Amygdala (tissue), 56 donors: ENCODE measurements around the gene CAV3.

Experiments used
- DNase-seq, 56 donors: peaks; one replicate each; lab custom pipeline; 2025; lab: John Stamatoyannopoulos, UW

The CAV3 gene

DNA sequence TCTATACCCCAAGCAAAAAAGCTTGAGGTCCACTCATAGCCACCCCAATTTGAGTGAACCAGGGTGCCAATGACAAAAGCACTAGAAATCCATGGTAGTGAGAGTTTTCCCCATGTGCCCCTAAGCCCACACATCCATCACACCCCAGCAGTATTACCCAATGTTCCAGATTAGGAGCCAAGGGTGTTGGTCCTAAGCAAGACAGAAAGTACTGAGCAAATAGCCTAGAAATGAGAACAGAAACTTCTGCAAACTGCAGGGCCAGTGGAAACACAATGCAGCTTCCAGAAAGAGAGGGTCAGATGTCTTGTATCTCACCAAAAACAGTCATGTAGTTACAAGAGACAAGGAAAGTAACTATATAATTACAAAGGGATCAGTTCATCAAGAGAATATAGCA, 46.7 kb downstream of the CAV3 start:
- no peak for DNase-seq

DNA sequence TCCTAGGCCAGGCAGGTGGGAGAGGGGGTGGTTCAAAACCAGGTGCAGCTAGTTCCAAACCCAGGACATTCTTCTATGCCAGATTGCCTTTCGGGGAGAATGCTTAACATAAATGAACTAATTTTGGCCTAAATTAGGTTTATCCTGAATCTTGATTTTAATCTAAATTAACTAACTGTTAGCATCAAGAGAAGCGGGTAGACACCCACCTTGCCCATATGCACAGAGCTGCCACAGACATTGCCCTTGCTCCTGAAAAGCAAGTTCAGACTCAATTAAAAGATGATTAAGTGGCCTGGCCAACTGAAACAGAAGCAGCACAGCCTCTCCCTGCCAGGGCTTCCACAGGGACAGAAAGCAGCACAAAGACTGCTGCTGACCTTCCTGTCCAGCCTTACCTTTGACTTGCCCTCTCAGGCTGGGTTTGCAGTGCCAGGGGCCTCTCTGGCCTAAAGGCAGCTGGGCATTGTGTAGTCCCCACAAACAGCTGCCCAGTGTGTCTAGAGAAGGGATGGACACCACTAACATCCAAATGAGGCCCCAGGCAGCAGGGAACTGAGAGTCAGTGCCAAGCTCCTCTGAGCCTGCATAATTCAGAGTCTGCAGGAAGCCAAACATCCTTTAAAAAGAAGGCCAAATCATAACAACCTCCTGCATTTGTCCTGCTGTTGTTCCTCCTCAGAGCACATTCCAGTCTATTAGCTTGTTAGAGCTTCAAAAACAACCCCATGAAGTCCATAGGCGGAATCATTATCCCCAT, 51.3 kb downstream of the CAV3 start:
- DNase-seq = peak in 12 of 56 donors; percentile 6 to 53 (median 18)

DNA sequence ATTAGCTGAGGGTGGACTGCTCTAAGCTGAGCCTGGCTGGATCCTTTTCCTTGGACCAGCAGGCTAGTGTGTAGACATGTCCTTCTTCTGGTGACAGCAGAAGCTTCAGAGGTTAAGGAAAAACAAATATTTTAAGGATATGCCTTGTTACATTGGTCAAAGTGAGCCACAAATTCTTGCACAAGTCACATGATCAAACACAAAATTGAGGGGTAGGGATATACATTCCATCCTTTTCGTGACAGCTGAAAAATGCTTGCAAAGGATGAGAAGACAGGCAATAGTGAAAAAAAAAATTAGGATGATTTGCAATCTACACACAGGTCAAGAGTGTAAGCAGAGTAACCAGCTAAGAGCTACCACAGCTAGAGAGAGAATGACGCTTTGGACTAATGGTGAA, 56.9 kb downstream of the CAV3 start:
- no peak for DNase-seq

DNA sequence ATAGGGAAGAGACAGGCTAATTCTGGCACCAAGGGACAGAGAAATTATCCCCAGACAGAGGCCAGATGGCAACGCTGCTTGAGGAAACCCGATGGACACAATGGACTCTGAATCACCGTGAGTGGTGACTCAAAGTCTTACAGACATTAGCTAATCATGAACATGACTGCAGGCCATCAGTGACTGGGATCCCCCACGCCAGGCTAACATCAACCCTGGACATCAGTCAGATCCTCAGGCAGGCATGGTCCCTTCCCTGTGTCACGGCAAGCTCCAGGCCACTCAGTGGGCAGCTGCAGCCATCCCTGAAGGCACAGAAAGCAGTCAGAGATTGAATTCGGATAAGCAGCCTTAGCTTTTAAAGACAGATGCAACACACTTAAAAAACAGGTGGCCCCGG, 59.6 kb downstream of the CAV3 start:
- no peak for DNase-seq

DNA sequence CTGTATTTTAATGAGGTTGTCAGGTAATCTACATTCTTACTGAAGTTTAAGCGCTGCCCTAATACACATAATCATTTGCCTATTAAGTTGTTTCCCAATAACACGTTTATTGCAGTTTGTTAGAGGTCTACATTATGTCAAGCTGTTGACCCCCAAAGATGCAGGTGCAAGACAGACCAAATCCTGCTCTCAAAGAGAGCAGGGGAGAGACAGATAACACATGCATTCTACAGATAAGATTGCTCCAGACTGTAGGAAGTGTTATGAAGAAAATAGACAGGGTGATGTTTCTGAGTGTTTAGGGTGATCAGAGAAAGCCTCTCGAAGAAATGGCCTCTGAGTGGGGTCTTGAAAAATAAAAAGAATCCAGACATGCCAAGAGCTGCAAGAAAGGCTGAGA, 60.6 kb downstream of the CAV3 start:
- no peak for DNase-seq
